Liver (tissue), 9 donors: ENCODE results near the gene SP110. TPM values are rescaled to one million over a fixed set of nuclear protein-coding genes. Genes with fewer than 3 reads are reported as not detected.
A peak's percentile ranks its signal among the peaks of the same experiment; 100 is the strongest.

Experiments used
- DNase-seq: peaks from one replicate; pipeline ENCODE4 v3.0.0-alpha.2; 2017; ENCODE audit warnings: low spot score
- H3K27ac ChIP-seq, 2 donors: one replicate each; pipeline ENCODE4 v1.7.0; 2013; ENCODE audit warnings: inconsistent platforms in 2 of 2, low read length in 2 of 2, control low read depth in 1 of 2, low read depth in 1 of 2, mild to moderate bottlenecking in 1 of 2
- H3K27me3 ChIP-seq, 4 donors: one replicate each; pipeline versions ENCODE4 v1.6.1 to v1.7.0; 2013; ENCODE audit warnings: low read length in 3 of 4, inconsistent platforms in 1 of 4, mild to moderate bottlenecking in 1 of 4, moderate library complexity in 1 of 4; ENCODE audit not compliant: control insufficient read depth in 4 of 4, insufficient read depth in 4 of 4
- H3K36me3 ChIP-seq, 4 donors: one replicate each; pipeline versions ENCODE4 v1.6.1 to v1.7.0; 2013; ENCODE audit warnings: low read length in 3 of 4, mild to moderate bottlenecking in 3 of 4, low read depth in 1 of 4, moderate library complexity in 1 of 4; ENCODE audit not compliant: control insufficient read depth in 4 of 4, insufficient read depth in 3 of 4
- H3K4me1 ChIP-seq, 4 donors: one replicate each; pipeline versions ENCODE4 v1.6.1 to v1.7.0; 2013; ENCODE audit warnings: low read length in 3 of 4, mild to moderate bottlenecking in 3 of 4, moderate library complexity in 1 of 4; ENCODE audit not compliant: control insufficient read depth in 4 of 4, insufficient read depth in 4 of 4
- H3K4me3 ChIP-seq, 3 donors: one replicate each; pipeline versions ENCODE4 v1.6.1 to v1.7.0; 2013; ENCODE audit warnings: low read length in 3 of 3, control low read depth in 1 of 3, low read depth in 1 of 3, mild to moderate bottlenecking in 1 of 3
- H3K9ac ChIP-seq, 2 donors: one replicate each; pipeline ENCODE4 v1.7.0; 2013; ENCODE audit warnings: low read length in 2 of 2, mild to moderate bottlenecking in 2 of 2, moderate library complexity in 2 of 2, control low read depth in 1 of 2, low read depth in 1 of 2
- H3K9me3 ChIP-seq, 4 donors: one replicate each; pipeline versions ENCODE4 v1.6.1 to v1.7.0; 2013; ENCODE audit warnings: low read length in 3 of 4; ENCODE audit not compliant: control insufficient read depth in 4 of 4
- CTCF ChIP-seq: fragments of 150-350 bp; IDR thresholded peaks from 2 replicates; pipeline ENCODE4 v1.5.1; 2017; ENCODE audit warnings: improper control_type of control experiment, low read depth, low read length; ENCODE audit not compliant: missing input control
- EGR1 ChIP-seq, 2 donors: IDR thresholded peaks; 2 replicates each; pipeline ENCODE4 v1.6.1; 2016 to 2018; ENCODE audit warnings: antibody characterized with exemption in 2 of 2, low read depth in 2 of 2
- FOXA1 ChIP-seq: IDR thresholded peaks from 2 replicates; pipeline ENCODE4 v1.6.1; 2016; ENCODE audit warnings: antibody characterized with exemption
- FOXA2 ChIP-seq: IDR thresholded peaks from 2 replicates; pipeline ENCODE4 v1.6.1; 2016; ENCODE audit warnings: antibody characterized with exemption
- GABPA ChIP-seq, 2 donors: IDR thresholded peaks in 1 of 2; conservative IDR thresholded peaks in 1 of 2; 2 replicates each; pipeline ENCODE4 v1.6.1; 2016; ENCODE audit warnings: antibody characterized with exemption in 2 of 2, mild to moderate bottlenecking in 1 of 2, moderate library complexity in 1 of 2
- HNF4A ChIP-seq, 2 donors: conservative IDR thresholded peaks; 2 replicates each; pipeline ENCODE4 v1.6.1; 2016; ENCODE audit warnings: antibody characterized with exemption in 2 of 2, mild to moderate bottlenecking in 2 of 2
- HNF4G ChIP-seq: IDR thresholded peaks from 2 replicates; pipeline ENCODE4 v1.6.1; 2016; ENCODE audit warnings: antibody characterized with exemption
- JUND ChIP-seq, 2 donors: IDR thresholded peaks; 2 replicates each; pipeline ENCODE4 v1.6.1; 2016; ENCODE audit warnings: antibody characterized with exemption in 2 of 2
- MAX ChIP-seq: IDR thresholded peaks from 2 replicates; pipeline ENCODE4 v1.6.1; 2016; ENCODE audit warnings: antibody characterized with exemption
- NR2F2 ChIP-seq: IDR thresholded peaks from 2 replicates; pipeline ENCODE4 v1.6.1; 2016; ENCODE audit warnings: antibody characterized with exemption
- RAD21 ChIP-seq, 2 donors: IDR thresholded peaks; 2 replicates each; pipeline ENCODE4 v1.6.1; 2016; ENCODE audit warnings: antibody characterized with exemption in 2 of 2, mild to moderate bottlenecking in 2 of 2
- REST ChIP-seq: IDR thresholded peaks from 2 replicates; pipeline ENCODE4 v1.6.1; 2016; ENCODE audit warnings: antibody characterized with exemption, mild to moderate bottlenecking
- RXRA ChIP-seq, 2 donors: IDR thresholded peaks; 2 replicates each; pipeline ENCODE4 v1.6.1; 2017 to 2018; ENCODE audit warnings: antibody characterized with exemption in 2 of 2, mild to moderate bottlenecking in 1 of 2
- SP1 ChIP-seq: IDR thresholded peaks from 2 replicates; pipeline ENCODE4 v1.6.1; 2018; ENCODE audit warnings: antibody characterized with exemption, mild to moderate bottlenecking
- TAF1 ChIP-seq: conservative IDR thresholded peaks from 2 replicates; pipeline ENCODE4 v1.6.1; 2016; ENCODE audit warnings: antibody characterized with exemption, mild to moderate bottlenecking
- WGBS: extraction: QIAGEN DNeasy Blood & Tissue Kit; methylation state at CpG from one replicate; pipeline ENCODE4 v1.1.7; 2013; 5-methylcytosine and 5-hydroxymethylcytosine counted together
- polyA plus RNA-seq, 2 donors: library from polyadenylated mRNA; stranded (reverse) in 1 of 2; unstranded in 1 of 2; fragments of 200-250 nt in 1 of 2; fragments of >200 nt in 1 of 2; fragmentation: Nextera tagmentation in 1 of 2; extraction: Ambion mirVana in 1 of 2; gene quantifications; one replicate each; pipeline versions ENCODE4 v1.2.1 to v1.2.3, GENCODE V29; 2013 to 2015
- total RNA-seq, 2 donors: library from RNA; depleted of rRNA; stranded (reverse); fragments of >200 nt; gene quantifications; one replicate each; pipeline ENCODE4 v1.2.3, GENCODE V29; 2014
- TF ChIP-seq, protein P1 (sequence below): IDR thresholded peaks from 2 replicates; pipeline ENCODE4 v1.6.1; 2016; ENCODE audit warnings: antibody characterized with exemption
- donor health status: healthy.
- donor health status: healthy.
- donor health status: healthy.
- donor health status: healthy.
- donor health status: healthy.

The SP110 gene
- total and polyA plus RNA-seq, 4 donors, result 5.3 to 15.4 (median 8.2) TPM

DNA sequence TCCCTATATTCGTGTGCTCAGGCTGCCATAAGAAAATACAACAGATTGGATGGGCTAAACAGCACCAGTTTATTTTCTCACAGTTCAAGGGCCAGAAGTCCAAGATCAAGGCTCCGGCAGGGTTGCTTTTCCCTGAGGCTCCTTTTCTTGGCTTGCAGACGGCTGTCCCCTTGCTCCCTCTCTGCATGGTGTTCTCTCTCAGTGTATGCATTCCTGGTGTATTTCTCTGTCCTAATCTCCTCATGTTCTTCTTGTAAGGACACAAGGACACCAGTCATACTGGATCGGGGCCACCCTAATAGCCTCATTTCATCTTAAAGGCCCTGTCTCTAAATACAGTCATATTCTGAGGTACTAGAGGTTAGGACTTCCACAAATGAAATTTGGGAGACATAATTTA is 88.4 kb downstream of the SP110 start:
- H3K4me1 ChIP-seq, result no peaks in the 10 kb centered on the region
- no peaks in the 10 kb centered on the region for H3K9me3 ChIP-seq
- H3K27ac ChIP-seq, result peak overlapping the region in 1 of 2 donors; percentile 66
- H3K36me3 ChIP-seq, result no peaks in the 10 kb centered on the region
- no peak overlapping the region for H3K9ac ChIP-seq
- 24% methylated on average over 4 of the region's 4 CpGs for WGBS
- no peak for DNase-seq
- TF ChIP-seq RXRA (IDR thresholded peaks at IDR 0.05) (peak in 1 of 2 donors; percentile 19), HNF4A (conservative IDR thresholded peaks at IDR 0.05) (no peak), REST (no peak), EGR1 (IDR thresholded peaks at IDR 0.05; ENCODE audit: low read depth in 2 of 2) (no peak)
- H3K4me3 ChIP-seq, result no peak overlapping the region
- no peaks in the 10 kb centered on the region for H3K27me3 ChIP-seq

GRCh38 chr2:230130668-230131364 is 89.0 kb downstream of the SP110 start:
- TF ChIP-seq NR2F2, result peak; percentile 52
- no peak for TF ChIP-seq RXRA (IDR thresholded peaks at IDR 0.05)
- TF ChIP-seq JUND (IDR thresholded peaks at IDR 0.05), result peak in 1 of 2 donors; percentile 65
- Histone ChIP-seq H3K9ac (no peak overlapping the region), H3K36me3 (no peaks in the 10 kb centered on the region), H3K4me1 (no peaks in the 10 kb centered on the region), H3K4me3 (no peak overlapping the region), H3K9me3 (no peaks in the 10 kb centered on the region), H3K27ac (peak overlapping the region; percentile 11 to 66), H3K27me3 (no peaks in the 10 kb centered on the region)
- 70% methylated on average over 11 of the region's 11 CpGs for WGBS
- no peak for DNase-seq

- Histone ChIP-seq H3K36me3 (no peaks in the 10 kb centered on the region), H3K27me3 (no peaks in the 10 kb centered on the region), H3K4me1 (no peaks in the 10 kb centered on the region), H3K4me3 (no peak overlapping the region), H3K9me3 (no peaks in the 10 kb centered on the region), H3K27ac (no peak overlapping the region), H3K9ac (no peak overlapping the region)
- WGBS, result 85% methylated on average over 1 of the region's 1 CpG
- no peak for DNase-seq
- no peak for TF ChIP-seq RXRA (IDR thresholded peaks at IDR 0.05)
- TF ChIP-seq TAF1, result no peak
- TF ChIP-seq EGR1 (IDR thresholded peaks at IDR 0.05; ENCODE audit: low read depth in 2 of 2), result no peak
- no peak for TF ChIP-seq GABPA (IDR thresholded peaks at IDR 0.05 in 1 of 2, conservative IDR thresholded peaks at IDR 0.05 in 1 of 2)
- TF ChIP-seq HNF4A (conservative IDR thresholded peaks at IDR 0.05), result no peak
- TF ChIP-seq SP1, result no peak
- TF ChIP-seq JUND (IDR thresholded peaks at IDR 0.05), result no peak
- TF ChIP-seq, protein P1, sequence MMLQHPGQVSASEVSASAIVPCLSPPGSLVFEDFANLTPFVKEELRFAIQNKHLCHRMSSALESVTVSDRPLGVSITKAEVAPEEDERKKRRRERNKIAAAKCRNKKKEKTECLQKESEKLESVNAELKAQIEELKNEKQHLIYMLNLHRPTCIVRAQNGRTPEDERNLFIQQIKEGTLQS, result no peak
- TF ChIP-seq FOXA2, result no peak
- TF ChIP-seq NR2F2, result no peak
- TF ChIP-seq FOXA1, result no peak
- no peak for TF ChIP-seq CTCF
- no peak for TF ChIP-seq RAD21 (IDR thresholded peaks at IDR 0.05)
- TF ChIP-seq HNF4G, result no peak
- no peak for TF ChIP-seq MAX
- TF ChIP-seq REST, result no peak
Measured at GRCh38 chr2:230129343-230129742, 90.4 kb downstream of the SP110 start.
